HG02943 (cell line): ENCODE measurements around the gene RMP24.

ENCODE experiments used
- ATAC-seq: cut with Tn5 transposase; IDR thresholded peaks from one replicate; pipeline ENCODE4 v1.9.1; 2021; ENCODE audit warnings: mild to moderate bottlenecking, low read depth, moderate library complexity; ENCODE audit not compliant: unreplicated experiment

RMP24 gene

GRCh38 chr18:35972197-35973000, at the start of gene RMP24:
RMP24 (plus strand) TSS chr18:35972679.
- peak; percentile 88 for ATAC-seq

- ATAC-seq, result no peak
These were observed 48.4 kb upstream of the RMP24 start for GRCh38 chr18:35923939-35924684.

- ATAC-seq, result no peak
These were observed 45.6 kb upstream of the RMP24 start for GRCh38 chr18:35926884-35927283.

GRCh38 chr18:35927430-35927829, 45.0 kb upstream of the RMP24 start:
- ATAC-seq, result no peak

GRCh38 chr18:35933982-35934381, 38.5 kb upstream of the RMP24 start:
- ATAC-seq, result no peak

- ATAC-seq, result no peak
These were observed 37.6 kb upstream of the RMP24 start for GRCh38 chr18:35934891-35935290.

- ATAC-seq, result no peak
These were observed 36.7 kb upstream of the RMP24 start for GRCh38 chr18:35935805-35936204.

GRCh38 chr18:35936951-35937350, 35.5 kb upstream of the RMP24 start:
- no peak for ATAC-seq

GRCh38 chr18:35938158-35938557, 34.3 kb upstream of the RMP24 start:
- ATAC-seq, result no peak

GRCh38 chr18:35938562-35938961, 33.9 kb upstream of the RMP24 start:
- no peak for ATAC-seq

GRCh38 chr18:35939138-35939537, 33.3 kb upstream of the RMP24 start:
- ATAC-seq, result no peak

- ATAC-seq, result no peak
These were observed 31.2 kb upstream of the RMP24 start for GRCh38 chr18:35941299-35941698.

- ATAC-seq, result no peak
These were observed 30.3 kb upstream of the RMP24 start for GRCh38 chr18:35942133-35942532.

- ATAC-seq, result no peak
These were observed 29.8 kb upstream of the RMP24 start for GRCh38 chr18:35942661-35943060.

- ATAC-seq, result no peak
These were observed 24.4 kb upstream of the RMP24 start for GRCh38 chr18:35948080-35948479.

- no peak for ATAC-seq
These were observed 23.4 kb upstream of the RMP24 start for GRCh38 chr18:35949090-35949489.

GRCh38 chr18:35949903-35950627, 22.4 kb upstream of the RMP24 start:
- ATAC-seq, result peak; percentile 69

- ATAC-seq, result no peak
These were observed 21.9 kb upstream of the RMP24 start for GRCh38 chr18:35950628-35950982.

- no peak for ATAC-seq
These were observed 18.8 kb upstream of the RMP24 start for GRCh38 chr18:35953688-35954087.

- no peak for ATAC-seq
These were observed 16.3 kb upstream of the RMP24 start for GRCh38 chr18:35956226-35956625.

- ATAC-seq, result no peak
These were observed 10.2 kb upstream of the RMP24 start for GRCh38 chr18:35962320-35962719.
